HG02870 (cell line): ENCODE results near the gene LBR.
"Not testable (repeated sequence)": the region's sequence is repeated elsewhere in the genome, so short reads cannot be mapped to it uniquely, and the experiment has no call there.

Experiments
- ATAC-seq: cut with Tn5 transposase; IDR thresholded peaks from one replicate; pipeline ENCODE4 v1.9.1; 2021; ENCODE audit warnings: mild to moderate bottlenecking, moderate library complexity; ENCODE audit not compliant: unreplicated experiment

The LBR gene

DNA sequence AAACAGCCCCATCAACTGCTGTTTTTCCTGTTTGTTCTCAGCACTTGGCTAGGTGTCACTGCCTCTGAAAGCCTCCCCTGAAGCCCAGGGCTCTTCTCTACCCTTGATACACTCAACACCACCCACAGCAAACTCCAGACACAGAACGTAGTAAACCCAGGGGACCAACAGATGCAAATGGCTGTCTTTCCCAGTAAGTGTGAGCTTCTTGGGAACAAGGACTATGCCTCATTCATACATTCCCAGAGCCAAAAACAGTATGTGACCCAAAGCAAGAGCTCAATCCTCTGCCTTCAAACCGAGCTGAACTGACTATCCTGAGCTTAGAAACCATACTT lies 4.4 kb downstream of the LBR start:
- no peak for ATAC-seq

DNA sequence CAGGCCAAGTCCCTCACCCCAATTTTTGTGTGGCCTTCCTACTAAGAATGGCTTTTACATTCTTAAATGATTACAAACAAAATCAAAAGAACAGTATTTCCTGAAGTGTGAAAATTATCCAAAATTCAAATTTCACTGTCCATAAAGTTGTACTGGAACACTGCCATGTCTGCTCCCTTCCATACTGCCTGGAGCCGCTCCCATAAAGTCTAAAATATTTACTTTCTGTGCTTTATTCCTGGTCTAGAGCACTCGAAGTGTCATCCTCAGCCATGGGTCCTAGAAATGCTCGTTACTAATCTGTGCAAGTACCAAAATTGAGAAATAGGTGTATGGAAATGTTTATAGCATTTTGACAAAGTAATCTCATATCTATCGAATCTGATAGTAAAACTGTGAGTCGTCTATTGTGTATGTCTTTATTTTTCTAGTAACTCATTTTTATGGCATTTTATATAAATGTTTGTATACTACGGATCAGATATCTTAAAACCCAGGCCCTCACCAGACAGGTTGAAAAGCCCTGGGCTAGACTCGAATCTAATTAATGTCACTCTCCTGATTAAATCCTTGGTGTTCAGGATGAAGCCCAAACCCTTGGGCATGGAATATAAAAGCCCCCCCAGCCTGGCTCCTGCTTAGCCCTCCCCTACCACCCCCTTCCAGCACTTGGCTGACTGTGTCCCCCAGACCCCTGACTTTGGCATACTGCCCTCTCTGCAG lies 4.9 kb downstream of the LBR start:
- no peak for ATAC-seq

DNA sequence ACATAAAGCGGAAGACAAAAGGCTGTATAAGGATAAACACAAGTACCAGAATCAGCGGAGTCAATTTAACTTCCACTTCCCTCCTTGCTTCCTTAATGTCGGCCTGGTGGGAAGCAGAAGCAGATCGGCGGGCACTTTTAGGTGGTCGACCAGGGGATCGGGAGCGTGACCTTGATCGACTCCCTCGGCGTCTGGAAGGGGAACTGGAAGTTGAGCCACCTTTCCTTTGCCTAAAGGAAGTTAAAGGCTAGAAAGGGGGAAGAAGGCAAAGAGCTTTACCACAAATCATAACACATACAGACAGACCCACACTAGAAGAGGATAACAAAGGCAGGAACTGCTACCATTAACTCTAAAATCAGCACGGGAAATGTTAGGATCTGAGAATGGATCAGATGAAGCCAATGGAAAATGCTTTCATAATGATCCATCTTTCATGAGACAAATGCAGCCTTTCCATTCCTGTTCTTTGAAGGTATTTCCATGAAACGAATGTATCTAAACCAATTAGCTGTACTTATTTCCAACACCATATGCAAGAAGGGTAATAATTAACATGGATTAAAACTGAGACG lies 5.7 kb downstream of the LBR start:
- ATAC-seq = no peak

DNA sequence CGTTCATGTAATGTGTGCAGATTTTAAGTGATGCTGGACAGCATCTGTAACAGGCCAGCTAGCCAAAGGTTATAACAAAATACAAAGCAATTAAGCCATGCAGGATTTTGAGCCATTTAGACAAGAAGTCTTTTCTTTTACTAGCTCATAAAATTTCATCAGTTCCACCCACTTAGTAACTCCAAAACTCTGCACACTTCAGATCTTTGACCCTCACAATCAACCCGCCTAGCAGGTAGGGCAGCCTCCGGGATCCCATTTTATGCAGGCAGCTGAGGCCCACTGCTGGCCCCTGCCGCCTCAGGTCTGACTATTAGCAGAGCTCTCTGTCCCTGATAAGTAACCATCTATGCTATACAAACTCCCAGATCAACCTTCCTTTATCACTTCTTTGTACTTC lies 9.2 kb downstream of the LBR start:
- no peak for ATAC-seq

DNA sequence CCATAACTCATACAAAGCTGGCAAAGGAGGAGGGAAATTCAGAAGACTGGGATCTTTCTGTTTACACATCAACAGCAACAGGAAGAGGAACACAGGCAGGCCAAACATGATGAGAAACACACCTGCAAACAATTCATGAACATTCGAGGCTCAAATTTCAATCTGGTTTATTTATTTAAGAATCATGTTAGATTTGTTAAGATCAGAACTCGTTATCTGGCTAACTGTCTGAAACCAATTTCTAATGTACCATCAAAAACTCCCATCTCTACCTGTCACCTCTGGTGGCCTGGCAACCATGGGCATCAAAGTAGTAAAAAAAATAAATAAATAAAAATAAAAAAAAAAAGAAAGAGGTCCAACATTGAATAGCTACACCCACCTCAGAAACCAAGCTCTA lies 9.8 kb downstream of the LBR start:
- ATAC-seq = no peak

DNA sequence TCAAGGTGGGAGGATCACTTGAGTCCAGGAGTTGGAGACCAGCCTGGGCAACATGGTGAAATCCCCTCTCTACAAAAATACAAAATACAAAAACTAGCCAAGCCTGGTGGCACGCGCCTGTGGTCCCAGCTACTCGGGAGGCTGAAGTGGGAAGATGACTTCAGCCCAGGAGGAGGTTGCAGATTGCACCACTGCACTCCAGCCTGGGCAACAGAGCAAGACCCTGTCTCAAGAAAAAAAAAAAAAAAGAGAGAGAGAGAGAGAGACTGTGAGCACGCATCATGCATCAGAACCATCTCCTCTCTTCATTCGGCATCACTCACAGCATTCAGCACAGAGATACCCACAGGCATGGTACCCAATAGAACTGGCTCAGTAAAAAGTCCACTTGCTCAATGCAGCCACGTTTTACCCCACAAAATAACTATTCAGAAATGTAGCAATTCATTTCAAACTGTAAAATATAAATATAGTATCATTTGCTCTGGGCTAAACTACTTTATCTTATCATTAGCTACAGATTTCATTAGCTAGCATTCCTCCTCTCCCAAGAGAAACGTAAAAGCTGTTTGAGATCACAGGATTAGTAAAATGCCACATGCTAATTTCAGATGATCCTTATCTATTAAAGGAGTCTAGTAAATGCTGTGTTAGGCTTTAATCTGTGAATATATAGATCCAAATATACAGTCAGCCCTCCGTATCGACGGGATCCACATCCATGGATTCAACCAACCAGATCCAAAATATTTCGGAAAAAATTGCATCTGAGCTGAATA lies 11.7 kb downstream of the LBR start:
- ATAC-seq = no peak

DNA sequence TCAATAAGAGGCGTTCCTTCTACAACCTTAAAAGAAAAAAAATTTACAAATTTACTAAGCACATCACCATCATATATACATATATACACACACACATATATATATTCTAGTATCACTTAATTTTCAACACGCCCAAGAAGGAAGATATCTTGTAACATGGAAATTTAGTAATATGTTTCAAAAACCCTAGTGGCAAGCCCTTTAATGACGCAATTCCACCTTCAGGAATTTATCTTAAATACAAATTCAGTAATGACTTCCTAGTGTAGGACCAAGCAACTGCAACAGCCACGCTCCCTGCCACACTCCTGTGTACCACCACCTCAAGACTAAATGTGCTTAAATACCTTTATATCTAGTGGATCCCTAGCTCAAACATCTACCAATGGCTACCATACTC lies 12.5 kb downstream of the LBR start:
- ATAC-seq = no peak

DNA sequence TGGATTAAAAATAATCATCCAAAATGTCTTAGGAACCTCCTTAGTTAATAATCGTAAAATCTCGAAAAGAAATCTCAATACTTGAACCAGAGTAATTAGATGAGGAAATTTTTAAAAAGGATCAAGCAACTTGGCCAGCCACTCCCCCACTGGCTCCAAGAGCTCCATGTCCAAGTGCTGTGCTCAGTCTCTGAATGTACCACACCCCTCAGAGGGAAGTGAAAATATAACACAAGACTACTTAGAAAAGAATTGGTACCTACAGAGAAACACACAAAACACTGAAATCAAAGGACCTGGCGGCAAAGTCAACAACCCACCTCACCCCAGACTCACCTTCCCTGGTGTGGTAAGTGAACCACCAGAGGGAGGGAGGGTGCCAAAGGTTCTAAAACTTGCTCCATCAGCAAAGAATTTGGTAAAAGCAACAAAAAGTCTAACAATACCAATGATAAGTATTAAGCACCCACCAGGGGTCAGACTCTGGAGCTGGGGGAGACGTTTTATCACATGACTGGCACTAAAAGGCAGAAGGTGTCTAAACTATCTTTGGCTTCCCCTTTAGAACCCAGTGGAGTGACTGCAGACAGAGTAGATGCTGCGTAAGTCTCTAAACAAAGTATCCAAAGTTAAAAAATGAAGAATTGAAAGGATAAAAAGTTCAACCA lies 14.0 kb downstream of the LBR start:
- no peak for ATAC-seq

DNA sequence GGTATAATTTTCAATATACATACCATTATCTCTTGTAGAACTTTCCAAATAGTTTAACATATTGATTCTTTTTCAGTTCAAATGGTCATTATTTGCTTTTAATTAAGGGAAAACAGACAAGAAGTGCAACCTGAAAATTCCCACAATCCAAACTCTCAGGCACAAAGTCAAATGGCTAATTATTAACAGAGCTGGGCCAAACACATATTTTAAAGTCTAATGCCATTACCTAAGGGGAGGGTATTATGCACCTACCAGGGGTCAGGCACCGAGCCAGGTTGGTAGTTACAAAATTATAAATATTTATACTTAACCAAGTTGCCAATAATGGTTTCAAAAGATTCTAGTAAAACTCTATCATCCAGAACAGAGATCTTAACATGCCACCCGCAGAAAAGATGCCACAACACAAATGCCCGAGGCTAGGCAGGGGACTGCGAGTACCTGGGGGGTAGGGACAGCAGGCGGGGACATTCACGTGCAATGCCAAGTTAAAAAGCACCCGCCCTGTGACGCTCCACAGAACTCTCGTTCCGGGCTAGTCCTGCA lies 15.0 kb downstream of the LBR start:
- ATAC-seq = no peak

DNA sequence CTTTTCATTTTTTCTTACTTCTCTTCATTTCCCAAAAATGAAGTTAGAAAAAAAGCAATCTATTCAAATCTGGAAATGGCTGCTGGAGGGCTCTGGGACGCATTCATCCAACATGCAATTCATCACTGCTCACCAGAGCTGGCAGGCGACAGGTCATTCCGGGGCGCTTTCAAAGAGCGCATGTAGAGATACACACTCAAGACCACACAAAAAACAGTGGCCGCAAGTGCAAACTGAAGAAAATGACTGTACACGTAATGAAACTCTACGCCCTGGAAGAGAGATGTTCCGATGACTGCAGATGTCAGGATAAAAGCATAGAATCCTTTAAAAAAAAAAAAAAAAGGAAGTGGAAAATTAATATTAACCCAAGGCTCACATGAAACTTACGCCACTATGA lies 15.5 kb downstream of the LBR start:
- ATAC-seq = no peak

DNA sequence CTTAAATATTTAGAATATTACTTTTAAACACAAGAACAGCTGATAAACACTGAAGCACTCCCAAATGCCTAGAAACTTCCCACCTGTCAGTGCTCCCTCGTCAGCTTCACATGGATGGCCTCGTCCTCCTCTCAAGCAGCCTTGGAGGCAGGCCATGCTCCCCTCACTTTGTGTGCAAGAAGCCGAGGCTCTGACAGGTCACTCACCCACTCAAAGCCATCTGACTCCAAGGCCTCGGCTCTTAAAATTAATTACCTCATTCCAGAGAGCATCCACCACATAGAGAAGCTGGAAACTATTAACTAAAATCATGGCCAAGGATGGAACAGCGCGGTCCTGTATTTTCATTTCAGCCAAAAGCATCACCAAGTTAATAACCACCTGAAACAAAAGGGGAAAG lies 17.8 kb downstream of the LBR start:
- no peak for ATAC-seq

DNA sequence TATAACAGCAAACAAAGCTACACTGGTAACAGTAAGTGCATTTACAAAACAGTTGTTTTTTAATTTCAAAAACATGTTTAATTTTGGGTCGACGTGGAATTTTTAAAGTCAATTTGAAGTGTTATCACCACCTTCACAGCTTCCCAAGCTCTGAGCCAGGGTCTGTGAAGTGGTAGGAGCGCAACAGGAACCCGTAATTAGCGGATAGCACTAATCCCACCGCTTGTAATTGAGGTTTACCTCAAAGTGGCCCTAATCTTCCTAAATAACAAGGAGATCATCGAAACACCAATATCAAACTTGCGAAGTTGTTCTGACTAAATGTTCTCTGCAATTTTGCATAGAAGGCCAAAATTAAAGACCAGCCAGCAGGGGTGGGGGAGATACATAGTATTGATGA lies 18.8 kb downstream of the LBR start:
- no peak for ATAC-seq

DNA sequence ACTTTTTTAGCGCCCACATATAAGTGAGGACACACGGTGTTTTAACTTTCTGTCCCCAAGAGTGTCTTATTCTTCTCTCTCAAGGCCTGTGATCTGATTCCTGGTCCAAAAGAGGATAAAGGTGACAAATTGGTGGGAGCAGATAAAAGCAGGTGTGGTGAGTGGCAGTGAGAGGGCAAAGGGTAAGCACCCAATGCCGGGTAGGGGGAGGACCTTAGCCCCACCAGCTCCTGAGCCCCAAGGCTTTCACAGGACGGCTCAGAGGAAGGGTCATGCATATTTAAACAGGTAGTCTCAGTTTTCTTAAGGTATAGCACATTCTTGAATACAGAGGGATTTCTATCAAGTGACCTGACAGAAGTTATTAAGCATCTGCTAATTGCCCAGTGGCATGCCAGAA lies 19.6 kb downstream of the LBR start:
- ATAC-seq = no peak

DNA sequence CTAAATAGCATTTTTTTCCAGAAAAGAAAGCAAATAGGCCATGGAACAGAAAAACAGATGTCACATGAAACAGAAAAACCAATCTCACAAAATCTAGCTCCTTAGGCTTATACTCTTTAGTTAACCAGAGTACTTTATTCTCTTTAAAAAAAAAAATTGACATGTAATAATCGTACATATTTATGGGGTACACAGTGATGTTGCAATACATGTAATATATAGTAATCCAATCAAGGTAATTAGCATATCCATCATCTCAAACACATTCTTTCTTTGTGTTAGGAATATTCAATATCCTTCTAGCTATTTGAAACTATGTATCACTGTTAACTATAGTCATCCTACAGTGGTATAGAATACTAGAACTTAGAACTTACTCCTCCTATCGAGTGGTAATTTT lies 20.1 kb downstream of the LBR start:
- no peak for ATAC-seq

DNA sequence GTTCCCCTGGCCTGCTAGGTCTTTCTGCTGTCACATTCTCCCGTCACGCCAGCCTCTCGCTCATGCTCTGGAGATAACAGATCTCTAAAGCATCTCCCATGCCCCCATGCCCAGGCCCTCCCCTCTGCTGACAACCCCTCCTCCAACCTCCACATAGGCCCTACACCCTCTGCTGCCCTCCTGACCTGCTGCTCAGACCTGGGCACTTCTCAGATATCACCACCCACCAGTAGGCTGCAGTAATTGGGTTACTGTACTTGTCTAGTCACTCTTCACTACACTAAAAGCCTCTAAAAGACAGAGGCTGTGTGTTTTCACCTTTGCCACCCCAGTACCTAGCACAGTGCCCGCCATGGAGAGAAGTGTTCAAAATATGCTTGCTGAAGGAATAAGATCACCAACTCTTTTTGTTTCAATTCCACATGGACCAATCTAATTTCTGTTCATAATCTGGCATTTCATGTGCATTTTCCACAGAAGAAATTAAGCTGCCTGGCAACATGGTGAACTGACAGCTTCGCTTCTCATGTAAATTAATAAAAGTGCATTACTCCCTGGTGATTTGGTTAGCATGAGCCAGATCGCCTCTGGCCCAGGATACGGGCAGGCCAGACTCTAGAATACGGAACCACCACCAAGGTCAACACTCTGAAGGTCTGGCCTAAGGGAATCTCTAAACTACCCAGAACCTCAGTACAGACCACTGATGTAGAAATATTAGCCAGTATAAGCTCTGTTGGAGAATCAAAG lies 20.7 kb downstream of the LBR start:
- ATAC-seq = no peak

DNA sequence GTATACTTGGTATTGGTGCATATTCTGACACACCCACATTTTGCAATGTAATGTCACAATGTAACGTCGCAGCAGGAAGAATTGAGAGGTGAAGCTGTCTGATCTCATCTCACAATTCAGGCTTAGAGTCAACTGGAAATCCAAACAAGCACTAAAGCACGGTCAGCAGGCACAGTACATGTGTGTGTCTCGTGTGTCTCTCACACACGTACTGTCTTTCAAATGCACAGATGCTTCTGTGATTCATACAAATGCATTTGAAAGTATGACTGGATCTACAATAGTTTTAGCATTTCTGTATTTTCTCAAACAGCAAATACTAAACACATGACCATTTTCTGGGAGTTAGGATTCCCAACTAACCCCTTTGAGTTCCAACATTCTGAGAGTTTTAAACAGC lies 26.9 kb downstream of the LBR start:
- no peak for ATAC-seq

DNA sequence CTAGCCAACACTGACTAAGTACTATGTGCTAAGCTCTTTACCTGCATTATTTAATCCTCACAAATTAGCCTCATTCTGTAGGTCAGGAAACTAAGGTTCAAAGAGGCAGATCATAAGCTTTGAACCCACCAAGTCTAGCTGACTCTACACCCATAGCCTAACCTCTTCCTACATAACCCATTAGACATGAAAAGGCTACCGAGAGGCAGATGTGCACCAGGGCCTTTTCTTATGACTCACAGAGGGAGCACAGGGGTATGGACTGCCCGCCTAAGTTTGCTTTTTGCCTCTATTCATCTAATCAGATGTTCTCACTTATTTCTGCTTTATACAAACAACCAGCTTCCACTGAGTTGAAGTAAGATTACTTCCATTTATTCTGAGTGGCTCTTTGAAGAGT lies 31.5 kb downstream of the LBR start:
- ATAC-seq = no peak

DNA sequence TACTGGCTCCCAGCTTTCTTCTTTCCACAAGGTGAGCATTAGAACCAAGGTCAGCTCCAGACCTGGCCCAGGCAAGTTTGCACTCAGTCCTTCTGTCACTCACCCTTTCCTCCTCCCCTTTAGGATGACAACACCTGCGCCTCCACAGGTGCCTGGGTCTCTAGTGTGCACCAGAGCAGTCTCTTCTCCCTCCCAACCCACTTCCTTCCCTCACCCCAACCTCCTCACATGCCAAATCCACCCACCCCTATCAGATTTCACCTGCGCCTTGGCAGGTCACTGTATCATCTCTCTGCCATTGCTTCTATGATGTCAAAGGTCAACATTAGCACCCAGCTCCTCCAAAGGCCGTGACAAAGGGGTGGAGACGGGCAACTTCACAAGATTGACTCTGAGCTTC lies 38.0 kb downstream of the LBR start:
- ATAC-seq = no peak

DNA sequence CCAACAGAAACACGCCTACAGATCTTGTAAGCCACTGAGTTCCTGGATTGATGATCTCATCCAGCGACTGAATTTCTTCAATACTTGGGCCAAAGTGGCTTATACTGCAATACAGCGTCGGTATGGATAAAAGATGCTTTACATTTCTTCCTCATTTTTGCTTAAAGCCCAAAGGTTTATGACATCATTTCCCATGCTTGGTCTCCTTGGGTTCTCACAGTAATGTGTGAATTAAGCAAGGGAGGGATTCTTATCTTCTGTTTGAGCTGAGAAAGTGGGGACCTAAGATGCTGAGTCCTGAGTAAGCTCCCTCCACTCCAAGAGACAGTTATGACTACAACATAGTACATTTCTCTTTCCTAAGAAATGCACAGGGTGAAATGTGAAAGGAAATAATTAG lies 39.5 kb downstream of the LBR start:
- ATAC-seq = no peak

DNA sequence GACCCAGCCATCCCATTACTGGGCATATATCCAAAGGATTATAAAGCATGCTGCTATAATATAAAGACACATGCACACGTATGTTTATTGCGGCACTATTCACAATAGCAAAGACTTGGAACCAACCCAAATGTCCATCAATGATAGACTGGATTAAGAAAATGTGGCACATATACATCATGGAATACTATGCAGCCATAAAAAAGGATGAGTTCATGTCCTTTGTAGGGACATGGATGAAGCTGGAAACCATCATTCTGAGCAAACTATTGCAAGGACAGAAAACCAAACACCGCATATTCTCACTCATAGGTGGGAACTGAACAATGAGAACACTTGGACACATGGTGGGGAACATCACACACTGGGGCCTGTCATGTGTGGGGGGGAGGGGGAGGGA lies 41.0 kb downstream of the LBR start:
- ATAC-seq = not testable (repeated sequence)

DNA sequence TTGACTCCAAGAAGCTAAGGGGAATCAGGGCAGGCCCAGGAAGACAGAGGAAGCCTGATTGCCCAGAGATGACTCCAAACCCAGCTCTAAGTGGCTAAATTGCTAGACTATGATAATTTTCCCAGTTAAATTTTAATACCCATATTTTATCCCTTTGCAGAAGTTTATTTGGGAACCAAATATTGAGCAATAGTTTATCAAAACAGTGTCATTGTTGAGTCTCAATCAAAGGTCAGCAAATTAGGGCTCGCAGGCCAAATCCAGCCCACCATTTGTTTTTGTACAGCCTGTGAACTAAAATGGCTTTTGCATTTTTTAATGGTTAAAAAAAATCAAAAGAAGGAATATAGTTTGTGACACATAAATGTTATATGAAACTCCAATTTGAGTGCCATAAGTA lies 47.1 kb downstream of the LBR start:
- ATAC-seq = no peak
